ENCODE results near the gene PLPPR2.
"Not testable (repeated sequence)": the region's sequence is repeated elsewhere in the genome, so short reads cannot be mapped to it uniquely, and the experiment has no call there.

PLPPR2 gene

DNA sequence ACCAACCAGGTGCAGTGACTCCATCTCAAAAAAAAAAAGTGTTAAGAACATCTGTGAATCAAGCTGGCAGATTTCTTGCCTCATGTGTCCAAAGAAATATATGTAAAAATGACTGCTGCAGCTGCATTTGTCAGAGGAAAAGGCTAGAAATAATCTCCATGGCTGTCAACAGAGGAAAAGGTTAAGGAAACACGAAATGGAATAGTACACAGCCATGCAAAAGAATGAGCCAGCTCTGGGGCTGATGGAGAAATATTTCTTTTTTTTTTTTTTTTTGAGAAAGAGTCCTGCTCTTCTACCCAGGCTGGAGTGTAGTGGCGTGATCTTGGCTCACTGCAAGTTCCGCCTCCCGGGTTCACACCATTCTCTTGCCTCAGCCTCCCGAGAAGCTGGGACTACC lies 22.4 kb upstream of the PLPPR2 start:
- no peak overlapping the region for H3K4me3 Mint-ChIP-seq
- DNase-seq (ENCODE audit: low spot score in 2 of 2): no peak

DNA sequence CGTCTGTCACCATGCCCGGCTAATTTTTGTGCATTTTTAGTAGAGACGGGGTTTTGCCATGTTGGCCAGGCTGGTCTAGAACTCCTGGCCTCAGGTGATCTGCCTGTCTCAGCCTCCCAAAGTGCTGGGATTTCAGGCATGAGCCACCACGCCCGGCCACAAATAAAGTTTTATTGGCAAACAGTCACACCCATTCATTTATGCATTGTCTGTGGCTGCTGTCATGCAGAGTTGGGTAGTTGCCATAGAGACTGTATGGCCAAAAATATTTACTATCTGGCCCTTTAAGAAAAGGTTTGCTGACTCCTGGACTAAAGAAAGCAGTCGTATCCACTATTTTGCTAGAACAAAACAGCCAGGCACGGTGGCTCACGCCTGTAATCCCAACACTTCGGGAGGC lies 21.4 kb upstream of the PLPPR2 start:
- not testable (repeated sequence) for H3K27me3 Mint-ChIP-seq; H3K4me1 Mint-ChIP-seq; ATAC-seq (replicated peaks; ENCODE audit: extremely low read depth, poor library complexity, severe bottlenecking); H3K9me3 Mint-ChIP-seq; DNase-seq (ENCODE audit: low spot score in 2 of 2); H3K4me3 Mint-ChIP-seq; H3K27ac Mint-ChIP-seq (ENCODE audit: low read depth)
- H3K36me3 Mint-ChIP-seq (ENCODE audit: insufficient read depth): peaks cover 13% of the 10 kb centered on the region

More for the DNA sequence above, 22.4 kb upstream of the PLPPR2 start:
- ATAC-seq (replicated peaks; ENCODE audit: extremely low read depth, poor library complexity, severe bottlenecking): no peak
- Mint-ChIP-seq H3K4me1 (no peaks in the 10 kb centered on the region), H3K36me3 (ENCODE audit: insufficient read depth) (peaks cover 13% of the 10 kb centered on the region), H3K9me3 (no peaks in the 10 kb centered on the region), H3K27me3 (no peaks in the 10 kb centered on the region), H3K27ac (ENCODE audit: low read depth) (no peak overlapping the region)

GRCh38 chr19:11335449-11336146 lies 19.6 kb upstream of the PLPPR2 start:
- H3K27ac Mint-ChIP-seq (ENCODE audit: low read depth): peak overlapping the region; percentile 25

GRCh38 chr19:11337080-11337479 lies 18.2 kb upstream of the PLPPR2 start:
- DNase-seq (ENCODE audit: low spot score in 2 of 2) (no peak), ATAC-seq (replicated peaks; ENCODE audit: extremely low read depth, poor library complexity, severe bottlenecking) (no peak)
- no peaks in the 10 kb centered on the region for H3K9me3 Mint-ChIP-seq
- no peak overlapping the region for H3K27ac Mint-ChIP-seq (ENCODE audit: low read depth)
- peaks cover 13% of the 10 kb centered on the region for H3K36me3 Mint-ChIP-seq (ENCODE audit: insufficient read depth)
- H3K4me1 Mint-ChIP-seq: peaks cover 13% of the 10 kb centered on the region
- no peaks in the 10 kb centered on the region for H3K27me3 Mint-ChIP-seq
- no peak overlapping the region for H3K4me3 Mint-ChIP-seq

More at GRCh38 chr19:11335449-11336146, 19.6 kb upstream of the PLPPR2 start:
- Mint-ChIP-seq H3K36me3 (ENCODE audit: insufficient read depth) (peaks cover 13% of the 10 kb centered on the region), H3K4me1 (peaks cover 13% of the 10 kb centered on the region), H3K9me3 (no peaks in the 10 kb centered on the region), H3K4me3 (no peak overlapping the region), H3K27me3 (no peaks in the 10 kb centered on the region)
- ATAC-seq (replicated peaks; ENCODE audit: extremely low read depth, poor library complexity, severe bottlenecking) (no peak), DNase-seq (ENCODE audit: low spot score in 2 of 2) (no peak)

DNA sequence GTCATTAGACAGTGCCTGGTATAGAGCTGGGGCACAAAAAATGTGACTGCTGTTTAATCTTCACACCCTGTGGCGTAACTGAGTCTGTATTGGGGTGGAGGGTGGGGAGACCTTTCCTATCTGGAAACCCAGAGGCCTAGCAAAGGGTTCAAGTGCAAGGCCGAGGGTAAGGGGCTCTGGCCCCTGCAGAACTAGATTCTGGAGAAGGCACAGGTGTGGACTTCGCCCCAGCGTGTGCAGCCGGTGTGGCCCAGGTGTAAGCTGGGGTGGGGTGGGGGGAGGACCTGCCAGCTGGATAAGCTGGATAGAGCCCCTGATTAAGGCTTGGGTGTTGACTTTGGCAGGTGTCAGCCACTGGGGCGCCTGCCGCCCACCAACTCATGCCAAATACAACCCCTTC lies 17.1 kb upstream of the PLPPR2 start:
- Mint-ChIP-seq H3K4me3 (peak overlapping the region; percentile 66), H3K27me3 (no peaks in the 10 kb centered on the region), H3K4me1 (peaks cover 13% of the 10 kb centered on the region), H3K36me3 (ENCODE audit: insufficient read depth) (peaks cover 13% of the 10 kb centered on the region), H3K27ac (ENCODE audit: low read depth) (no peak overlapping the region), H3K9me3 (no peaks in the 10 kb centered on the region)
- ATAC-seq (replicated peaks; ENCODE audit: extremely low read depth, poor library complexity, severe bottlenecking) (no peak), DNase-seq (ENCODE audit: low spot score in 2 of 2) (no peak)

- no peak for DNase-seq (ENCODE audit: low spot score in 2 of 2)
- ATAC-seq (replicated peaks; ENCODE audit: extremely low read depth, poor library complexity, severe bottlenecking): peak; percentile 8
- Mint-ChIP-seq H3K36me3 (ENCODE audit: insufficient read depth) (peaks cover 12% of the 10 kb centered on the region), H3K4me1 (peaks cover 13% of the 10 kb centered on the region), H3K27me3 (no peaks in the 10 kb centered on the region), H3K27ac (ENCODE audit: low read depth) (peak overlapping the region; percentile 73), H3K4me3 (peak overlapping the region; percentile 66), H3K9me3 (no peaks in the 10 kb centered on the region)
Observed at GRCh38 chr19:11338569-11339253, 16.5 kb upstream of the PLPPR2 start.

DNA sequence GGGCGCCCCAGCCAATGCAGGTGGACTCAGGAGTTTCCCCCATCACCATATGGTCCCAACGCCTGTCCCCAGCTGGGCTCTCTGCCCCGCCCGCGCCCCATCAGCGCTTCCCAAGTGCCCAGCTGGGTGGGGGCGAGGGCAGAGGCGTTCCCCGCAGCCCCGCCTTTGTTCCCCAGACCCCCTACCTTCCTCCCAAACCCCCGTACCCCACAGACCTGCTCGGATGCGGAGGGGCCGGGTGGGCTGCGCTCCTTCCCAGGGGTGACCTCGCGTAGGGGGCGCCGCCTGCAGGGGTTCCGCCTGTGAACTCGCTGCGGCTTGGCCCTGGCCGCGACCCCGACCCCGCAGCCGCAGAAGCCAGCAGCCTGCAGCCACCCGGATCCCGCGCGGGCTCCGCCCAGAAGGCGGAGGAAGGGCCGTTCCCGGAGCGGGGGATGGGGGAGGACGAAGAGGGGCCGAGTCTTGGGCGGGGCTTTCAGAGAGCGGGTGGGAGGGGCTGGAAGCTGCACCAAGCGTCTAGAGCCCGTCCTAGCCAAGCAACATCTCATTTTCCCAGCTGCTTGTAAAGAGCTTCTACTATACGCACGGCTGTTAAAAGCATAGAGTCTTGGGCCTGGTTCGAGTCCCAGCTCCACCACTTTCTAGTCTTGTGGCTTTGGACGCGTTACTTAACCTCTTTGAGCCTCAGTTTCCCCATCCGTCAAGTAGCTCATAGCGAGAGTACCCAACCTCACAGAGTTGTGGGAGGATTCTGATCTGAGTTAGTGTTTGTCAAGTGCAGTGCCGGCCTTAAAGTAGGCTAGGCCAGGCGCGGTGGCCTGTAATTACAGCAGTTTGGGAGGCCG lies 15.8 kb upstream of the PLPPR2 start, which contains the start of gene RAB3D:
Gene RAB3D (minus strand): TSS at position 404 of the 845 bp plus-strand sequence. CDS start 2,258 bp downstream, outside the sequence.
- ATAC-seq (replicated peaks; ENCODE audit: extremely low read depth, poor library complexity, severe bottlenecking) (peak; percentile 75), DNase-seq (ENCODE audit: low spot score in 2 of 2) (peak; percentile 29 to 45)
- H3K9me3 Mint-ChIP-seq: no peaks in the 10 kb centered on the region
- H3K27me3 Mint-ChIP-seq: no peaks in the 10 kb centered on the region
- peak within 1 kb of the TSS; percentile 73 for H3K27ac Mint-ChIP-seq (ENCODE audit: low read depth)
- peaks cover 7% of the 10 kb centered on the region for H3K36me3 Mint-ChIP-seq (ENCODE audit: insufficient read depth)
- peak within 1 kb of the TSS; percentile 66 for H3K4me3 Mint-ChIP-seq
- peaks cover 17% of the 10 kb centered on the region for H3K4me1 Mint-ChIP-seq

- not testable (repeated sequence) for H3K27me3 Mint-ChIP-seq; DNase-seq (ENCODE audit: low spot score in 2 of 2); H3K27ac Mint-ChIP-seq (ENCODE audit: low read depth); H3K9me3 Mint-ChIP-seq; H3K36me3 Mint-ChIP-seq (ENCODE audit: insufficient read depth); ATAC-seq (replicated peaks; ENCODE audit: extremely low read depth, poor library complexity, severe bottlenecking)
- Mint-ChIP-seq H3K4me3 (peak overlapping the region; percentile 66), H3K4me1 (peaks cover 19% of the 10 kb centered on the region)
Observed at GRCh38 chr19:11340099-11340467, 15.1 kb upstream of the PLPPR2 start.

GRCh38 chr19:11342429-11342828 lies 12.8 kb upstream of the PLPPR2 start:
- Mint-ChIP-seq H3K4me3 (no peak overlapping the region), H3K27ac (ENCODE audit: low read depth) (no peak overlapping the region), H3K9me3 (no peaks in the 10 kb centered on the region), H3K4me1 (peaks cover 40% of the 10 kb centered on the region), H3K27me3 (no peaks in the 10 kb centered on the region), H3K36me3 (ENCODE audit: insufficient read depth) (peaks cover 12% of the 10 kb centered on the region)
- ATAC-seq (replicated peaks; ENCODE audit: extremely low read depth, poor library complexity, severe bottlenecking) (no peak), DNase-seq (ENCODE audit: low spot score in 2 of 2) (no peak)

DNA sequence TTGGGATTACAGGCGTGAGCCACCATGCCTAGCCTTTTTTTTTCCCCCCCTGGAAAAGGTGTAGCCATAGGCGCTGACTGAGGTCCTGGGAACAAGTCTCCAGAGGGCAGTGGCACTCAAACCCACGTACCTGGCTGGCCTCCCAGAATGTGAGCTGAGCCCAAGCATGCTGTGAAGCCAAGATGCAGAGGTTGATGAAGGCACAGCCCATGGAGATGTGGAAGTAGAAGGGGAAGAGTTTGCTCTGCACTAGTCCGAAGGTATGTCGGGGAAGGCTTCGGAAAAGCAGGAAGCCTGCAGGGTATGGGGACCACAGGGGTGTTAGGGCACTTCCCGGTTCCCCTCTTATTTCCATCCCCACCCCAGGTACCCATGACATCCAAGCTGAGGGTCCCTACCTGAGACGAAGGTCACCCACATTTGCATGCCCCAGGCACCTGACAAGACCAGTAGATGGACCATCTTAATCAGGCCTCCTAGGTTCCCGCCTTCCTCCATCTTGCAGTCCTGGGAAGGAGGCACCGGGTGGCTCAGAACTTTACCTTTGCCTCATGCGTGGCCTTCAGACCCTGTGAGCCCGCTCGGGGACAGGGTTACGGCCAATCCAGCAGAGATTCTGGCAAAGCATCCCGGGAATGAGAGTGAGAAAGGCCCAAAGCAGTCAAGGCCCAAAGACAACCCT lies 10.0 kb upstream of the PLPPR2 start:
- no peak for ATAC-seq (replicated peaks; ENCODE audit: extremely low read depth, poor library complexity, severe bottlenecking)
- H3K27me3 Mint-ChIP-seq: no peaks in the 10 kb centered on the region
- peak overlapping the region; percentile 93 for H3K4me3 Mint-ChIP-seq

DNA sequence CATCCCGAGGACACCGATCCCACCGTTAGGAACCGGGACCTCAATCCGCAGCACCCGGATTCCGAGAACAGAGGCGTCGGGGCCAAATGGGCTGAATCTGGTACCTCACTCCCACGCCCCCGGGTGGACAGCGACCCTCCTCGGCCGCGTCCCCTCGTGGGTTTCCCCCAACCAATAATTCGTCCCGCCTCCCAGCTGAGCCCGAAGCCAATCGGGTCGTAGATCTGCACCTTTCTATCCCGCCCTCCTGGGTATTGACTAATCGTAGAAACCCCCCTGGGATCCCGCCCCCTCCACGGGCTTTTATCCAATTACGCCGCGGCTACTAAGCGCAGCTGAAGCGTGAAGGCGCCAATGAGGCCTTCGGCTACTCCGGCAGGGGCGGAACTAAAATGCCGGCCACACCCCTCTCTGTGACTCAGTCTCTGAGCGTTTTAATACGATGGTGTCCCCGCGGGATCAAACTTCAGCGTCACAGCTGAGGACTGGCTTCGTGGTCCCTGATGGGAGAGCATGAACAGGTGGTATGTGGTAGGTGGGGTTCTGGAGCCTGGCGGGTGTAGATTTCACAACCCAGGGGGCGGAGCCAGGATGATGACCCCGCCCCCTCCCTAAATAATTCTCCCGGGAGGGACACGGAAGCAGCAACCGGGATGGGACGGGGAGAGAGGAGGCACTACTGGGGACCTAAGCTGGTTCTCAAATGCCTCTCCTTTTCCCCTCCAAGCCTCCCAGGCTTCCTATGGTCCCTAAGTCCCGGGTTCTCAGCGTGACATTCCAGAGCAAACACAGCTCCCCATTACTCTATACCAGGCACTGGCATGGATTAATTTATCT lies 8.9 kb upstream of the PLPPR2 start, which contains the start of the genes CCDC159 and TMEM205:
Gene CCDC159 (plus strand): TSS at position 416 of the 837 bp plus-strand sequence. CDS start 88 bp downstream, at position 504.
Gene TMEM205 (minus strand): TSS at position 165 of the 837 bp plus-strand sequence. CDS start 649 bp downstream, outside the sequence.
- ATAC-seq (replicated peaks; ENCODE audit: extremely low read depth, poor library complexity, severe bottlenecking) (peak; percentile 97), DNase-seq (ENCODE audit: low spot score in 2 of 2) (peak; percentile 96 to 99)
- Mint-ChIP-seq H3K9me3 (no peaks in the 10 kb centered on the region), H3K4me1 (peaks cover 34% of the 10 kb centered on the region), H3K4me3 (peak within 1 kb of the TSS; percentile 93), H3K27ac (ENCODE audit: low read depth) (peak within 1 kb of the TSS; percentile 95), H3K36me3 (ENCODE audit: insufficient read depth) (peaks cover 12% of the 10 kb centered on the region), H3K27me3 (no peaks in the 10 kb centered on the region)

More for the DNA sequence above, 10.0 kb upstream of the PLPPR2 start:
- H3K36me3 Mint-ChIP-seq (ENCODE audit: insufficient read depth): peaks cover 12% of the 10 kb centered on the region
- H3K27ac Mint-ChIP-seq (ENCODE audit: low read depth): peak overlapping the region; percentile 95
- peaks cover 34% of the 10 kb centered on the region for H3K4me1 Mint-ChIP-seq
- DNase-seq (ENCODE audit: low spot score in 2 of 2): no peak
- no peaks in the 10 kb centered on the region for H3K9me3 Mint-ChIP-seq

Data from central memory CD8-positive, alpha-beta T cell (primary cell).